Heart right ventricle (tissue), 16 donors: ENCODE data around the gene TMEM38A. TPM values are rescaled to one million over a fixed set of nuclear protein-coding genes. Genes with fewer than 3 reads are reported as not detected.

Source experiments
- ATAC-seq, 8 donors: fragments of 200-7000 bp; cut with Tn5 transposase; one replicate each; pipeline ENCODE4 v1.9.1; 2020; ENCODE audit warnings: mild to moderate bottlenecking in 8 of 8, moderate library complexity in 8 of 8, moderate number of reproducible peaks in 1 of 8
- DNase-seq, 2 donors: peaks; one replicate each; pipeline ENCODE4 v3.0.0-alpha.2; 2020
- H3K27ac ChIP-seq, 10 donors: fragments of 200-600 bp; sonication (generic) in 2 of 10; one replicate each; pipeline versions ENCODE4 v1.5.0 to v1.8.0; 2020 to 2022; ENCODE audit warnings: mild to moderate bottlenecking in 3 of 10
- H3K27me3 ChIP-seq, 7 donors: fragments of 200-600 bp; one replicate each; pipeline ENCODE4 v1.8.0; 2021 to 2022; ENCODE audit warnings: mild to moderate bottlenecking in 2 of 7
- H3K36me3 ChIP-seq, 9 donors: fragments of 200-600 bp; sonication (generic) in 1 of 9; one replicate each; pipeline versions ENCODE4 v1.5.0 to v1.8.0; 2020 to 2022; ENCODE audit warnings: mild to moderate bottlenecking in 2 of 9
- H3K4me1 ChIP-seq, 9 donors: fragments of 200-600 bp; sonication (generic) in 1 of 9; one replicate each; pipeline versions ENCODE4 v1.5.0 to v1.8.0; 2020 to 2022; ENCODE audit warnings: mild to moderate bottlenecking in 4 of 9
- H3K4me3 ChIP-seq, 10 donors: fragments of 200-600 bp; sonication (generic) in 2 of 10; one replicate each; pipeline versions ENCODE4 v1.5.0 to v1.8.0; 2020 to 2022; ENCODE audit warnings: mild to moderate bottlenecking in 7 of 10, moderate library complexity in 2 of 10
- H3K9me3 ChIP-seq, 11 donors: fragments of 200-600 bp in 10 of 11; sonication (generic) in 2 of 11; one replicate each; pipeline versions ENCODE4 v1.5.0 to v1.8.0; 2013 to 2022; ENCODE audit warnings: mild to moderate bottlenecking in 2 of 11, control low read depth in 1 of 11, moderate library complexity in 1 of 11
- WGBS, 2 donors: extraction: QIAGEN DNeasy Blood & Tissue Kit; methylation state at CpG; one replicate each; pipeline ENCODE4 v1.1.7; 2013; ENCODE audit warnings: inconsistent platforms in 1 of 2; 5-methylcytosine and 5-hydroxymethylcytosine counted together
- intact Hi-C, 10 donors: fragments of 100-400 bp; cut with DNase I; formaldehyde crosslinking; loops; one replicate each; pipeline versions ENCODE4 v1.11.1 to v1.14.2; 2022
- polyA plus RNA-seq, 2 donors: library from polyadenylated mRNA; stranded (reverse); fragments of 200-250 nt; gene quantifications; one replicate each; pipeline ENCODE4 v1.2.3, GENCODE V29; 2013
- total RNA-seq, 10 donors: library from RNA; stranded (reverse); fragmentation: NEBNext Ultra II Directional in 3 of 10; extraction: Animal tissue kit (Norgen Biotek cat#: 25700) in 3 of 10; gene quantifications; one replicate each; pipeline versions ENCODE4 v1.2.1 to v1.2.4, GENCODE V29; 2021 to 2023
- TF ChIP-seq, protein P1 (sequence below), 9 donors: fragments of 200-600 bp; sonication (generic) in 2 of 9; IDR thresholded peaks; one replicate each; pipeline versions ENCODE4 v1.5.0 to v1.8.0; 2021 to 2022; ENCODE audit warnings: antibody characterized with exemption in 9 of 9, mild to moderate bottlenecking in 5 of 9, moderate library complexity in 1 of 9
- donor health status: Arrhythmogenic right ventricular cardiomyopathy.
- donor health status: ischemic (EF 13 %, LVEDD 7.1; RV severe dilation, severe dysfunction).
- donor health status: healthy with polysubstance abuse.
- donor health status: DM: no; HTN: yes; CAD: no.
- donor health status: DM: no; HTN: no; CAD: no.
- donor health status: ischemic (EF 25% LVEDD 6.9; RV normal size, moderate dysfunction).
- donor health status: ischemic (EF 25% LVEDD 5.7; RV mildly dilated, moderate dysfunction).
- donor health status: healthy.
- donor health status: DM: yes; HTN: yes; CAD: no.
- donor health status: Ischemic cardiomyopathy.
- donor health status: ischemic (EF 35%, LVEDD 5.7; RV mildly dilated, moderate dysfunction).
- donor health status: nonischemic (EF 11% LVEDD 7.7; RV severe dilation, severe dysfunction).
- donor health status: DM: yes; HTN: yes; CAD: no.
- donor health status: PGD.
- donor health status: ischemic (EF 29% LVEDD 5.4; RV normal size, mild dysfunction).
- donor health status: nonischemic (EF 23%, LVEDD 6.1; RV moderate dilation, normal function).

Gene TMEM38A
- total and polyA plus RNA-seq, 12 donors: 17.2 to 41.4 (median 29.6) TPM

DNA sequence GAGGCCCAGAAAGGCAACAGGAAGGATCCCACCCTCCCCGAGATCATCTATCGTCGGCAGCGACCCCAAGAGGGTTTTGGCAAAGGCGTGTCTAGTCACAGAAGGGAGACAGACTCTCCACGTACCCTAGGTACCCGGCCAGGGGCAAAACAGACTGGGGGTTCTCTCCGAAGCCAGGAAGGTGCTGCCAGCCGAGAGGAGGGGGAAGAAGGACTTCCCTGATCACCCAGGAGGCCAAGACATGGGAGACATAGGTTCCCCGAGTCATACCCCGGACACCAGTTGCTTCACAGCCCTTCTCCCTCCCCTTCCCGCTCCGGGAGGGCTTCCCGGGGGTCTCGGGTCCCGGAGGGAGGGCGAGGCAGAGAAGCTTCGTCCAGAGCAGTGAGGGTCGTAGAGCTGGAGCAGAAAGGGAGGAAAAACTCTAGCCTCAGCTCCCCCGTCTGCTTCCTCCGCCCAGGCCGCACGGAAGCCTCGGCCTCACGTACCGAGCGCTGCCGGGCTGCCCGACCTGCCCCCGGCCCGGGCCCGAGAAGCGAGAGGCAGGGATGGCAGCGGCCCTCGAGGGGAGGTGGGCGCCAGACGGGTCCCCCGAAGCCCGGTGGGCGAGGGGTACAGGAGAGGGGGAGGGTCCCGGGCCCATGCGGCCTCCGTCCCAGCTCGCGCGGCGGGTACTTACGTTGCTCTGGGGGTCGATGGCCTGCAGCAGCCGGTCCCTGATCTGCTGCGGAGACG lies 33.6 kb upstream of the TMEM38A start:
- TF ChIP-seq, protein P1, sequence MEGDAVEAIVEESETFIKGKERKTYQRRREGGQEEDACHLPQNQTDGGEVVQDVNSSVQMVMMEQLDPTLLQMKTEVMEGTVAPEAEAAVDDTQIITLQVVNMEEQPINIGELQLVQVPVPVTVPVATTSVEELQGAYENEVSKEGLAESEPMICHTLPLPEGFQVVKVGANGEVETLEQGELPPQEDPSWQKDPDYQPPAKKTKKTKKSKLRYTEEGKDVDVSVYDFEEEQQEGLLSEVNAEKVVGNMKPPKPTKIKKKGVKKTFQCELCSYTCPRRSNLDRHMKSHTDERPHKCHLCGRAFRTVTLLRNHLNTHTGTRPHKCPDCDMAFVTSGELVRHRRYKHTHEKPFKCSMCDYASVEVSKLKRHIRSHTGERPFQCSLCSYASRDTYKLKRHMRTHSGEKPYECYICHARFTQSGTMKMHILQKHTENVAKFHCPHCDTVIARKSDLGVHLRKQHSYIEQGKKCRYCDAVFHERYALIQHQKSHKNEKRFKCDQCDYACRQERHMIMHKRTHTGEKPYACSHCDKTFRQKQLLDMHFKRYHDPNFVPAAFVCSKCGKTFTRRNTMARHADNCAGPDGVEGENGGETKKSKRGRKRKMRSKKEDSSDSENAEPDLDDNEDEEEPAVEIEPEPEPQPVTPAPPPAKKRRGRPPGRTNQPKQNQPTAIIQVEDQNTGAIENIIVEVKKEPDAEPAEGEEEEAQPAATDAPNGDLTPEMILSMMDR (IDR thresholded peaks at IDR 0.05): no peak
- peak overlapping the region; percentile 56 to 99 (median 96) for H3K4me3 ChIP-seq
- peaks cover 0 to 63% (median 48%) of the 10 kb centered on the region in 9 donors for H3K4me1 ChIP-seq
- ATAC-seq: peak in 1 of 8 donors; percentile 18
- H3K27ac ChIP-seq: peak overlapping the region; percentile 48 to 99 (median 90)
- WGBS, 2 donors: 0% methylated on average over 52 of the region's 52 CpGs
- no peaks in the 10 kb centered on the region for H3K9me3 ChIP-seq
- intact Hi-C loops: loop anchor here (5.0 to 10.0 kb wide), 4 partner anchors 35 to 55 kb away; partner anchors contain the start of gene SLC35E1 (in 9 of the 10)
- DNase-seq: peak in 1 of 2 donors; percentile 7
- peaks cover 0 to 47% (median 11%) of the 10 kb centered on the region in 9 donors for H3K36me3 ChIP-seq
- H3K27me3 ChIP-seq: no peaks in the 10 kb centered on the region

DNA sequence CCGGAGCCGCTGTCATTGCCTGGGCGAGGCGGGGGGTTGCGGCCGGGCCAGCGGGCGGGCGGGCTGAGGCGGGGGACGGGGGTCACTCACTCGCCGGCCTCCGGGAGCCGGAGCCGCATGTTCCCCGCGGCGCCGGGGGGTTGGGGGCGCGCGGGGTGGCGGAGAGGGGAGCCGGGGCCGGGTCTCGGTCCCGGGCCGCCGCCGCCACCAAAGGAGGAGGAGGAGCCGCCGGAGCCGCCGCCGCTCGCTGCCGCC lies 33.1 kb upstream of the TMEM38A start:
- intact Hi-C loops: loop anchor here (2.0 to 10.0 kb wide), 5 partner anchors 33 to 56 kb away; partner anchors contain the start of genes SLC35E1 (in 9 of the 10), SMIM7 (in 2 of the 10) and TMEM38A (in 2 of the 10)
- Histone ChIP-seq H3K9me3 (no peaks in the 10 kb centered on the region), H3K4me3 (peak overlapping the region; percentile 56 to 99 (median 96)), H3K4me1 (peaks cover 0 to 58% (median 48%) of the 10 kb centered on the region in 9 donors), H3K36me3 (peaks cover 0 to 52% (median 15%) of the 10 kb centered on the region in 9 donors), H3K27me3 (no peaks in the 10 kb centered on the region), H3K27ac (peak overlapping the region; percentile 48 to 99 (median 90))
- peak in 1 of 2 donors; percentile 32 for DNase-seq
- TF ChIP-seq, protein P1 (IDR thresholded peaks at IDR 0.05): no peak
- no peak for ATAC-seq
- 1 to 20% methylated on average over 2 to 38 of the region's 38 CpGs for WGBS, 2 donors

DNA sequence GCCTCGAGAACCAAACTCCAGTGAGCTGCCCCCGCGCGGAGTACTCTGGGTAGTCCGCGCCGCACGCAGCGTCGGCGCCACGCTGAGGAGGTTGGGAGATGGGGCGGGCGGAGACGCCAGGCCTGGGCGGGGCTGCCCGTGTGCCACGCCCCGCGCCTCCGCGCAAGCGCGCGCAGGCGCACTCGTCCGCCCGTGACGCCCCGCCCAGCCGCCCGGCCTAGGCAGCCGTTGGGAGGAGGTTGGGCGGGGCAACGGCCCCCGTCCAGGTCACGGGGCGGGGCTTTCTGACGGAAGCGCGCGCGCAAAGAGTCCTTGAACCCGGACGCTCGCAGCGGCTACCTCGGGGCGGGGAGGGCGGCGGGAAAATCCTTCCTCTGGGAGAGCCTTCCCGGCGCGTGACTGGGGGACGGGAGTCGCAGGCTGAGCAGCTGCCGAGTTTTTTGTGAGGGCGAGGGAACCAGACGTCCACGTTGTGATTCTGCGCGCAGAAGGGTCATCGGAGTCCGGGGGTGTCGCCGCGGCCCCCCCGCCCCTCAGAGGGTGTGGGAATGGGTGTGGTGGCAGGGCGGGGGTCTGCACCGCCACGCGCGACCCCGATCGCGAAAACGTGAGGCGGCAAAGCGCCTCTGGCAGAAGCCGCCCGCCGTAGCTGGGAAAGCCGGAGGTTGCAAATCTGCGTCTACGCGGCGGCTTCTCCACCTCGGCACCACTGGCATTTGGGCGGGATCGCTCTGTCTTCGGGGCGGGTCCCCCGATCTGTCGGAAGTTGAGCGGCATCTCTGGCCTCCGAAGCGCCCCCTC lies 32.6 kb upstream of the TMEM38A start, which contains the start of gene MED26:
Gene MED26, minus strand, starts transcription at position 22 of the 801 bp plus-strand sequence. CDS start 261 bp downstream, outside the sequence.
- H3K9me3 ChIP-seq: no peaks in the 10 kb centered on the region
- peaks cover 0 to 55% (median 48%) of the 10 kb centered on the region in 9 donors for H3K4me1 ChIP-seq
- intact Hi-C loops: loop anchor here (2.0 to 10.0 kb wide), 5 partner anchors 32 to 56 kb away; partner anchors contain the start of genes SLC35E1 (in 9 of the 10), SMIM7 (in 2 of the 10) and TMEM38A (in 2 of the 10)
- peak within 1 kb of the TSS; percentile 68 to 99 (median 96) for H3K4me3 ChIP-seq
- ATAC-seq: peak; percentile 93 to 97 (median 95)
- WGBS, 2 donors: 0% methylated on average over 82 to 98 of the region's 98 CpGs
- peak within 1 kb of the TSS; percentile 88 to 99 (median 98) for H3K27ac ChIP-seq
- H3K36me3 ChIP-seq: peaks cover 0 to 57% (median 20%) of the 10 kb centered on the region in 9 donors
- TF ChIP-seq, protein P1 (IDR thresholded peaks at IDR 0.05): peak in 5 of 9 donors; percentile 11 to 38 (median 26)
- H3K27me3 ChIP-seq: no peaks in the 10 kb centered on the region
- peak; percentile 95 to 96 for DNase-seq
